ENCODE measurements around the gene APCDD1.

Gene APCDD1

GRCh38 chr18:10453806-10454680 lies at the start of gene APCDD1:
APCDD1 (plus strand) TSS chr18:10454635; CDS start chr18:10454982, 347 bp downstream.
- DNase-seq = no peak

DNA sequence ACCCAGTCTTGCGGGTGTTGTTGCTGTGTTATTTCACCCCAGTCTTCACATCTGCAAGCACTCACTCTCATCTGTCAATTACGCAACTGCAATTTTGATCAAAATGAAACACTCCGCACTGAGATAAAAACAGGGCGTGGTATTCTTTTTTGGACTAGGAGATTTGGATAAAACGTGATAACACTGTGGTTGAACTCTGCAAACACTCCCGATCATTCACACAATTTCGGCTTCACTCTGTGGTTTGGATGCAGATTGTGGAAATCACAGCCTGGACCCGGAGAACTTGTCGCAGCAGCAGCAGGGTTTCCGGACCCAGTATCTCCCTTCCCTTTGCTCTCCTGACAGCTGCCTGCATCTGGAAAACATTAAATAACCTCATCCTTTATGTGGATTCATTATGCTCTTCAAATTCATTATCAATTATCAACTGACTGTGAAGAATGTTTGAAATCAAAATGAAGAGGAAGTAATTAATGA lies 49.4 kb upstream of the APCDD1 start:
- no peak for DNase-seq

GRCh38 chr18:10405816-10406663 lies 48.4 kb upstream of the APCDD1 start:
- DNase-seq = no peak

GRCh38 chr18:10408131-10408530 lies 46.3 kb upstream of the APCDD1 start:
- no peak for DNase-seq

DNA sequence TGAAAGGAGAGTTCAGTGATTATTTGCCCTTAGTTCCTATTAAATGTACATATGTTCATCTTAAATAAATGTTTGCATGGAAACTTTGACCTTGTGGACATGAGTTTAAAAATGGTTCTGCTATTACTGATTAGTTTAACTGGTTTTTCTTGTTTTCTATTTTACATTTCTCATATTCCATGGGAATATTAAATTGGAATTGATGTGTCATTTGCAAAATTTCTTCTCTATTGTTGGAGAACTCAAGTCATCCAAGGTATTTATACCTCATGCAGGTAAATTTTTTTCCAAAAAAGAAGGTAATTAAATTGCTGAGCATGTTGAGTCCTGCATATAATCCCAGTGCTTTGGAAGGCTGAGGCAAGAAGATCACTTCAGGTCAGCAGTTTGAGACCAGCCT lies 45.4 kb upstream of the APCDD1 start:
- DNase-seq = no peak

GRCh38 chr18:10410472-10411308 lies 43.7 kb upstream of the APCDD1 start:
- no peak for DNase-seq

DNA sequence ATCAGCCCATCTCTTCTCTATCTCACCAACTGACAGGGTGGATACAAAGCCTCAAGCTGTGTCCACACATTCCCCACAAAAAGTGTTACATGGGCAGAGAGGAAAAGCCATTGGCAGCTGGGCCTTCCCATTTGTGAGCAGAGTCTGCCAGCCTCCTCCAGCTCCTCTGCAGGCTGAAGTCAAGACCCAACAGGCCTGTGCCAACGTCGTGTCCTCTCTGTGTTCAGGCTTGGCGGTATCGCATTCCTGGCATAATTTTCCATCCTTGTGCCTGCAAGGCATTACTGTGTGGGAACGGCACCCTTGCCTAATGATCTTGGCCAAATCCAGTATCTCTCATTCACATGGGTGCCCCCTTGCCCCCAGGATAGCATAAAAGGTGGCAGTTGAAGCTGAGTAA lies 41.5 kb upstream of the APCDD1 start:
- DNase-seq = no peak

DNA sequence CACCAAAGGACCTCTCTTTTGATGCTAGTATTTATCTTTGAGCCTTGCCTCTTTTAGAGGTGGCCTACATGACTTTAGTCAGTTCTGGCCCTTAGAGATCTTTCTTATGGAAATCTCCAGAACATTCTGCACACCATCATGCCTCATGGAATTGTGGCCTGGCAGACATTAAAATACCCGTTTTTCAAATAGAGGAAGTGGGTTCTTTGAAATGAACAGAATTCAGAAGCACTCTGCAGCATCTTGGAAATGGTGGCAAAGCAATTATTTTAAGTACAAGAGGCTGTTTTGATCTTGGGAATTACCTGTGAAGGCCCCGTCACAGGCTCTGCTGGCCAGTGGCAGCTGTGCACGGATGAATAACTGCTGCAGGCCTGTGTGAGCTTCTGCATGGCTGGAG lies 40.7 kb upstream of the APCDD1 start:
- DNase-seq = no peak

DNA sequence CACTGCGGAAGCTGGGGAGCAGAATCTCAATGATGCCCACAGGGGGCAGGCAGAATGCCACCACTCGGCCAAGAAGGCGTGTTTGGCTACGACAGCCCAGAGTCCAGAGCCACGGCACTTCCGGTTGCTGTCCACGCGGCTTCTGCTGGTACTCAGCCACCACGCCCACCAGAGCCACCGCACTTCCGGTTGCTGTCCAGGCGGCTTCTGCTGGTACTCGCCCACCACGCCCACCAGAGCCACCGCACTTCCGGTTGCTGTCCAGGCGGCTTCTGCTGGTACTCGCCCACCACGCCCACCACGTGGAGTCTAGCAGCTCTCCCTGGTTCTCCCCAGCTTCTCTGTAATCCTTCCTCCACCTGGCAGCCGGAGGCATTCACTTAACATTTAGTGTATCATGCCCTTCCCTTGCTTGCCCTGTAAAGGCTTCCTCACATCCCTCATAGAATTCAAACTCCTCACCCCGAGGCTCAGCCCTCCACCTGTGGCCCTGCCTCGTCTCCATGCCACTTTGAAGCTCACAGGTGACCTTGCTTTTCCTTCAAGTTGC lies 40.1 kb upstream of the APCDD1 start:
- DNase-seq = no peak

DNA sequence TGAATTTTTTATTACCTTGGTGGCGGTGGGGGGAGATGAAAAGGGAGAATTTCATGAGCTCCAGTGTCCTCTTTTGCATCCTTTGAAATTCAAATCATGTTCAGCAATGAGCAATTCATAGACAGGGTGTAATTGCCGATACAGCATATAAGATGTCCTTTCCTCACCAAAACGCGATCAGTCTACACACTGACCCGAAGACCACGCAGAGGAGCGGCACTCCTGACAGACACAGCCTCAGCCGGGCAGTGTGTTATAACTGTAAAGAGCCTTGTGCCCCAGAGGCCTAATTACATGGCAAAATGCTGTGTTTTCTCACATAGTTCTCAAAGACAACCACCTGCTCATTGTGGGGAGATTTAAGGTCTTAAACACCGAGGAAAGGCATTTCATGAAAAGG lies 38.4 kb upstream of the APCDD1 start:
- DNase-seq = no peak

GRCh38 chr18:10417191-10417590 lies 37.2 kb upstream of the APCDD1 start:
- no peak for DNase-seq

DNA sequence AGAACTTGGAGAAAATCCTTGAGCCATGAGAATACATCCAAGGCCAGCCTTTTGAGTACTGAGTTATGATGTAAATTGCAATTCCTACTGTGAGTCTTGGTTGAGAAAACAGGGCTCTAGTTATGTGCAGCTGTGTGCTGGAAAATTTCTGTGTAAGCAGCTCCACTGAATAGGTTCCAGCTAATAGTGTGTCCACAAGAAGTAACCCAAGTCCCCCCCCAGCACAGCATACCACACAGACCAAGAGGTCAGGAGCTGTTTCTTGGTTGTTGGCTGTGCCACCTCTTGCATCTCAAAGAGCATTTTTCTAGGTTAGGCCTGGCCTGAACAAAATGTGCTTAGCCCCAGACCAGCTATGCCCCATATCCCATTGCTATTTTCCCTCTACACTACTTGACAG lies 36.8 kb upstream of the APCDD1 start:
- DNase-seq = no peak

GRCh38 chr18:10418836-10419235 lies 35.6 kb upstream of the APCDD1 start:
- no peak for DNase-seq

- DNase-seq = no peak
These were observed 34.9 kb upstream of the APCDD1 start for GRCh38 chr18:10419420-10420103.

DNA sequence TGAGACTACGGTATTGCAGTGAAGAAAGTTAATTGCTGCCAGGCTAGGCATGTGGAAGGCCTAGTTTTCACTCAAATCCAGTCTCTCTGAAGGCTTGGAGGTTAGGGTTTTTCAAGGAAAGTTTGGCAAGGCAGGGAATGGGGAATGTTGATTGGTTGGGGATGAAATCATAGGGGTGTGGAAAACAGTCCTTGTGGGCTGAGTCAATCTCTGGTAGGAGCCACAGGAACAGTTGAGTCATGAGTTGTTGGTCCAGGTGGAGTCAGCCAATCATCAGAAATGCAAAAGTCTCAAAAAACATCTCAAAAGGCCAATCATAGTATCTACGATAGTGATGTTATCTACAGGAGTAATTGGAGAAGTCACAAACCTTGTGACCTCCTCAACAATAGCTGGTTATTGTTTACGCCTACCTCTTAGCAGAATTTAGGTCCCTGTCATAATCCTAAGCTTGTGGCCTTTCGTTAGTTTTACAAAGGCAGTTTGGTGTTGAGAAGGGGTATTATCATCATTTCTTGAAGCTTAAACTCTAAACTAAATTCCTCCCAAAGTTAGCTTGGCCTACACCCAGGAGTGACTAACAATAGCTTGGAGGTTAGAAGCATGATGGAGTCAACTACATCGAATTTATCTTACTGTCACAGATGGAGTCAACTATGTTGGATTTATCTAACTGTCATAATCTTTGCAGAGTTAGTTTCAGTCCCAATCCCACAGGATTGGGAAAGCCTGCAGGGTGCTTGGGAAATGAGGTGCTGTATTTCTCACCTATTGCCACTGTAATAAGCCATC lies 33.7 kb upstream of the APCDD1 start:
- DNase-seq = no peak

DNA sequence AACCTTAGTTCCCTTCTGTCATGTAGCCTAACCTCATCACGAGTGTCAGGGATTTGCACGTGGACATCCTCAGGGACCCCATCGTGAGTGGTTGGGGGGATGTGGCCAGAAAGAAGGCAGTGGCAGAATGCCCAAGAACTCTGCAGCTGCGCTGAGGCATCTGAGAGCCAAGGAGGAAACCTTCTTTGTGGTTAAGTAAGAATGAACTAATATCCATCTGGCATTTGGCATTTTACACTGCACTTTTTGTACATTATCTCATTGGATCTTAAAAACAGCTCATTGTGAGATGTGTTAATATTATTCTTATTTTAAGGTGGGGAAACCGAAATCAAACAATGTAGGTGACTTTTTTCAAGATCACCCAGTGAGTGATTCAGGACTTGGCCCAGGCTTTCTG lies 32.6 kb upstream of the APCDD1 start:
- no peak for DNase-seq

GRCh38 chr18:10422731-10423130 lies 31.7 kb upstream of the APCDD1 start:
- no peak for DNase-seq

DNA sequence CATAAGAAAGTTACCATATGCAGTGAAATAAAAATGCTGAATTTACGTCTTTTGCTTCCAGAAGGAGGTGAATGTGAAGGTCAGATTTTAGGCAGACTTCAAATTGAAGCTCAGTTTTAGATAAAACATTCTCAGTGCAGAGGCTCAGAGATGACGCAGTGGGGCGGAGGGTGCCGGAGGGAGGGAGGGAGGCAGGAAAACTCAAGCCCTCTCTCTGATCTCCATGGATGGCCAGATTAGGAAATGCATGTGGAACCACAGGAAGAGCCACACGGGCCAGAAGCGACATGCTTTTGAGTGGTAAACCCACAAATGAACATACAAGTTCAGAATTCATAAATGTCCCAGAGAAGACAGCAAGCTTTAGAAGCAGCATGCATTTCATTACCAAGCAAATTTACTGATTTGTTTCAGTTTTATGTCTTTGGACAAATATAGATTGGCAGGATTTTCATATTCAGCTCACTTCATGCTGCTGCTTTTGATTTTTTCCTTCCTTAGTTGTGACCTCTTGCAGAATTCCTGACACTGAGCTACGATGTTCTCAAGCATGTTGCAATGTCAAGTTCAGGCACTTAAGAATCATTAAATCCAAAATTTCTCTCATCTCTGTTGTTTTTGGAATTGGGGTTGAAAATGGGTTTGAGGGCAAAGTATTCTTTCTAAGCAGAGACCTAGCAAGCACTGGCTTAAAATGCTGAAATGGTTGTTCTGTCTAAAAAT lies 29.7 kb upstream of the APCDD1 start:
- no peak for DNase-seq

DNA sequence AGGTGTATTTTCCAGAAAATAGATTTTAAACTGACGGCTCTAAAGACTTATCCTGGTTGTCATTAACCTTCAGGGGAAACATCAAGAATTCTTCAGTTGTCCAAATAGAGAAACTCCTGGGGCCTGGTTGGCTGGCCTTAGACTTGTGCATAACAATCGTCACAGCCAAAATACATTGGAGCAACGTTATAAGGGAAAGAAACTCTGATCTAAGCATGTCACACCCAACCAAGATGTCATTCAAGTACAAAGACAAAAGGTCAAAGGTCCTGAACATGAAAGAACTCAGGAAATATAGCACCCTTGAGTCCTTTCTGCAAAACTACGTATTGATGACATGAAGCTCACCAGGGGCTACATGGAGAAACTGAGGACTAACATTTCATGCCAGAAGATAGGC lies 23.8 kb upstream of the APCDD1 start:
- DNase-seq = no peak

- no peak for DNase-seq
These were observed 22.8 kb upstream of the APCDD1 start for GRCh38 chr18:10431680-10432079.
